Measurements from ENCODE around the gene CCNDBP1. TPM values are rescaled to one million over a fixed set of nuclear protein-coding genes. Genes with fewer than 3 reads are reported as not detected.
A peak's percentile ranks its signal among the peaks of the same experiment; 100 is the strongest.

The CCNDBP1 gene
- total and polyA plus RNA-seq, 2 of the 8 experiments (the other 6 are each of a cell fraction or from before 2014, with no cell fraction given): 23.4 to 29.0 TPM

- Histone ChIP-seq H3K79me1 (ENCODE audit: low read depth, low read length) (no peaks in the 10 kb centered on the region; the same call in 1 of the 2 replicates), H2BK15ac (ENCODE audit: low read length) (0 out of 2 replicates have a peak overlapping the region, but pooled peaks have one; percentile 72), H2BK120ac (replicated peaks; ENCODE audit: low read depth, low read length) (no peak overlapping the region), H3K4me1 (replicated peaks in 1 of 4; ENCODE audit: control insufficient read depth in 3 of 4, insufficient read depth in 4 of 4, low read length in 3 of 4) (peaks cover 0 to 3% (median 1%) of the 10 kb centered on the region in 4 experiments; a peak in 3 of 7 replicates), H3K79me2 (ENCODE audit: control insufficient read depth in 1 of 2, insufficient read depth in 2 of 2, low read length in 2 of 2) (no peaks in the 10 kb centered on the region), H3K36me3 (ENCODE audit: control insufficient read depth in 2 of 4, insufficient read depth in 4 of 4, low read length in 3 of 4) (no peaks in the 10 kb centered on the region), H3K18ac (ENCODE audit: extremely low read depth, low read length) (no peak overlapping the region), H2AK5ac (ENCODE audit: low read depth, low read length) (no peak overlapping the region), H3K4me3 (ENCODE audit: extremely low read depth in 1 of 4, insufficient read depth in 2 of 4, low read depth in 3 of 4, low read length in 4 of 4) (no peak overlapping the region), H3K27ac (ENCODE audit: low read depth, low read length) (no peak overlapping the region), H3K4ac (replicated peaks; ENCODE audit: insufficient read length, low read depth, low read length) (no peak overlapping the region), H2AFZ (ENCODE audit: low read length) (peak overlapping the region; percentile 48; the same call in 1 of the 2 replicates), H3K27me3 (replicated peaks in 1 of 4; ENCODE audit: control insufficient read depth in 3 of 4, extremely low read depth in 1 of 4, insufficient read depth in 3 of 4, low read length in 3 of 4) (peaks cover 0 to 2% (median 0%) of the 10 kb centered on the region in 4 experiments; a peak in 2 of 7 replicates), H3K4me2 (ENCODE audit: insufficient read depth in 1 of 2, low read depth in 2 of 2, low read length in 2 of 2) (no peak overlapping the region), H2BK5ac (ENCODE audit: low read depth, low read length) (no peak overlapping the region), H3K56ac (replicated peaks; ENCODE audit: insufficient read length, low read depth, low read length) (no peak overlapping the region), H3K9me3 (ENCODE audit: insufficient read depth in 2 of 2, low read depth in 1 of 2, low read length in 1 of 2) (no peaks in the 10 kb centered on the region), H4K91ac (replicated peaks; ENCODE audit: insufficient read length, low read length) (no peak overlapping the region), H2BK12ac (ENCODE audit: low read depth, low read length) (no peak overlapping the region), H3K9ac (replicated peaks in 1 of 4; ENCODE audit: extremely low read depth in 1 of 4, low read depth in 3 of 4, low read length in 3 of 4) (no peak overlapping the region), H3K23ac (ENCODE audit: insufficient read length) (no peak overlapping the region), H4K5ac (ENCODE audit: insufficient read length, low read depth, low read length) (no peak overlapping the region), H4K8ac (ENCODE audit: extremely low read depth, insufficient read depth, low read length) (no peak overlapping the region; the same call in 1 of the 2 replicates), H2BK20ac (ENCODE audit: low read length) (no peak overlapping the region), H4K20me1 (replicated peaks in 1 of 2; ENCODE audit: control insufficient read depth in 1 of 2, insufficient read depth in 2 of 2, low read length in 2 of 2) (no peaks in the 10 kb centered on the region), H3K23me2 (ENCODE audit: low read depth, low read length) (no peaks in the 10 kb centered on the region), H3K14ac (ENCODE audit: insufficient read length) (no peak overlapping the region)
- no peak for DNase-seq (ENCODE audit: low read depth in 1 of 2, low spot score in 2 of 2)
- 85% methylated on average over 6 of the region's 6 CpGs; no CpG with 5 or more reads in 1 of the 2 experiments for WGBS, 2 experiments (ENCODE audit: extremely low coverage in 1 of 2, insufficient coverage in 1 of 2, insufficient read length in 1 of 2, insufficient replicate concordance in 2 of 2, low coverage in 1 of 2, low lambda C conversion rate in 2 of 2, missing lambda C conversion rate in 1 of 2)
- no peak for TF ChIP-seq TBP (IDR thresholded peaks at IDR 0.05; ENCODE audit: low read depth, low read length)
- ChIA-PET POLR2A (ENCODE audit: partially characterized antibody) (interaction anchor here (0.9 kb wide), 1 partner anchor 18 kb away, joined by 4 read pairs; no protein-coding TSS in a partner anchor), CTCF (ENCODE audit: partially characterized antibody) (interaction anchor here (1.1 to 9.6 kb wide), 7 partner anchors 9 to 79 kb away, joined by 3 to 109 read pairs (median 14); no protein-coding TSS in a partner anchor)
- no peak for FAIRE-seq
These were observed 29.5 kb downstream of the CCNDBP1 start for GRCh38 chr15:43214592-43215295.

All from H1 (cell line).